Upper lobe of left lung (tissue), 4 donors: ENCODE data around the gene MACROD2.

Experiments
- CTCF ChIP-seq, 6 experiments: fragments of 450-650 bp in 4 of 6; fragments of 200-600 bp in 2 of 6; sonication (generic) in 2 of 6; IDR thresholded peaks; one replicate each; pipeline ENCODE4 v1.5.1; 2016 to 2019; ENCODE audit warnings: antibody characterized with exemption in 6 of 6
- EP300 ChIP-seq, 4 donors: sonication (generic); formaldehyde crosslinking; IDR thresholded peaks; one replicate each; pipeline ENCODE4 v1.5.1; 2017; ENCODE audit warnings: antibody characterized with exemption in 4 of 4, control low read depth in 2 of 4
- POLR2A ChIP-seq, 4 donors: fragments of 450-650 bp; IDR thresholded peaks; one replicate each; pipeline ENCODE4 v1.5.1; 2016 to 2017; ENCODE audit warnings: antibody characterized with exemption in 4 of 4, mild to moderate bottlenecking in 2 of 4
- POLR2AphosphoS5 ChIP-seq, 2 donors: sonication (generic); formaldehyde crosslinking; IDR thresholded peaks; one replicate each; pipeline ENCODE4 v1.5.1; 2017; ENCODE audit warnings: antibody characterized with exemption in 2 of 2

GRCh38 chr20:14619411-14619810, 624.1 kb downstream of the MACROD2 start:
- TF ChIP-seq CTCF (IDR thresholded peaks at IDR 0.05) = no peak
- no peak for TF ChIP-seq POLR2AphosphoS5 (IDR thresholded peaks at IDR 0.05)
- TF ChIP-seq POLR2A (IDR thresholded peaks at IDR 0.05) = no peak
- TF ChIP-seq EP300 (IDR thresholded peaks at IDR 0.05) = no peak
